ENCODE results near the gene CCDC106.

CCDC106 gene

DNA sequence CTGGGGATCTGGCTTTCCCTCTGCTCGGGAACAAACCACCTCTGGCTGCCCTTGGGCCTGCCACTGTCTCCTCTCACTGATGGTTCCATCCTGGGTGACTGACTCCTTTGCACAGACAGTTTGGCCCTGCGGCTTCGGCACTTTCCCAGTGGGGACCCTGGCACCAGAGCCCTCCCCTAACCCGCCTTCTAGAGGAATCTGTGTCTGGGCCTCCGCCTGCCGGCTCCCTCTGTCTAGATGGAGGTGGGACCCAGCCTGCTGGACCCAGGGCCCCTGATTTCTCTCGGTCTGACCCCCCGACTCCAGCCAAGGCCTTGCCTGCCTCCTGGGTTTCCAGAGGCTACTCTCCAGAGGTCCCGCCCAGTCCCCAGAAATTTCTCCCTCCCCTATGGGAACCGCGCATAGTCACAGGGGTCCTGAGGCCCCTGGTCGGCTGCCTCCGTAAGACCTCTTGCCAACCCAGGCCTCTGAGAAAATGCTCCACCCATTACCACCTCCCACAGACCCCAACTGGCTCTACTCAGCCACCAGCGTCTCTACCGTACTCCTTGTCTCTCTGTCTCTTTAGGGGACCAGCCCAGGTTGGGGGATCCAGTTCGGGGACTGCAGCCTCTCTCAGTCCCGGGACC, 2.7 kb downstream of the CCDC106 start:
- no peak for DNase-seq (ENCODE audit: low read depth in 2 of 2)

- DNase-seq (ENCODE audit: low read depth in 2 of 2), result no peak
Measured at GRCh38 chr19:55651236-55651635, 3.2 kb downstream of the CCDC106 start.

- no peak for DNase-seq (ENCODE audit: low read depth in 2 of 2)
Measured at GRCh38 chr19:55652311-55653128, 4.5 kb downstream of the CCDC106 start.

DNA sequence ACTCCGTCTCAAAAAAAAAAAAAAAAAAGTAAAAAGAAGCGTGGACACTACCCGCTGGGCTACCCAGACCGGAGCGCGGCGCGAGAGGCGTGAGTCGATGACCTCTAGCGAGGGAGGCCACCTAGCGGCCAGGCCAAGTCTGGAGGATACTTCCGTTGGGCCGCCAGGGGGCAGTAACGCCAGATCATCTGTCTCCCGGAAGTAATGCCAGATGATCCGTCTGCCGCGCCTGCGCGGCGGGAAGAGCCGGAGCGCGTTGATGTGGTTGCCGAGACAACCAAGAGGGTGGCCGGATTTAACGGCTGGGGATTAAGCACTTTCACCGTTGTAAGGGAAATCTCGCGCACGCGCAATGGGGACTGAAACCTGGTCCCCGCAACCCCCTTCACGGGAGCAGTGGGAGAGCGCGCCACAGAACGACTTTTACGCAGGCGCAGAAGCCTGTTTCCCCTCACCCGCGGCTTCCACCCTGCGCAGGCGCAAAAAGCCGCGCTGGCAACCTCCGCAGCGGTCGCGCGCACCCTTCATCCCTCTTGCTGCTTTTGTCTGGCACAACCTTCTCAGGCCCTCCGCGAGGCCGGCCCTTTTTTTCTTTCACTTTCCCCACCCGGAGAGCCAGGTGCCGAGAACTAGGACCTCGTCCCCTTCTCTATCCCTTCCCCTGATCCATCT, 5.8 kb downstream of the CCDC106 start:
- peak; percentile 93 to 98 for DNase-seq (ENCODE audit: low read depth in 2 of 2)

DNA sequence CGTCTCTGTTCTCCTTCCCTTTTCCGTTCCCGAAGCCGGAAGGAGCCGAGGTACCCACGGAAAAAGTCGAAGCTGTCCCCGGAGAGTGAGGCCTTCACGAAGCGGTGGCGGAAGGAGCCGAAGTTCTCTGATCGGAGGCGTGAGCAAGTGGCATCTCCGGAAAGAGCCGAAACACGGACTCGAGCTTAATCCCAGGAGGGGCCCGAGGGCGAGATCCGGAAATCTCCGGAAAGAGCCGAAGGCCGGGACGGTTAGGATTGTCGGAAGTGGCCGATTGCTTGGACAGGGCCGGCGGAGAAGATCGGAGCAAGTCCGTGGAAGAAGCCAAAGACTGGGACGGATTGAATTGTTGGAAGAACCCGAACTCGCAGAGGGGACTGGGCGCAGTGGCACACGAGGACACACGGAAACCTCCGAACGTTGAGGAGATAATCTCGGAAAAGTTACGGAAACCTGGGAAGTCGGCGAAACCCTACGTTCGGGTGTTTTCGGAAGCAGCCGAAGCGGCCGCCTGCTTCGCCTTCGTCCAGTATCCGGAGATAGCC, 6.4 kb downstream of the CCDC106 start:
- peak; percentile 95 to 96 for DNase-seq (ENCODE audit: low read depth in 2 of 2)

GRCh38 chr19:55654868-55655647, 7.0 kb downstream of the CCDC106 start, which contains the start of gene U2AF2:
U2AF2 (plus strand) TSS chr19:55655035; CDS start chr19:55655105, 70 bp downstream.
- DNase-seq (ENCODE audit: low read depth in 2 of 2), result peak; percentile 94 to 98

GRCh38 chr19:55655648-55656040, 7.6 kb downstream of the CCDC106 start:
- no peak for DNase-seq (ENCODE audit: low read depth in 2 of 2)

DNA sequence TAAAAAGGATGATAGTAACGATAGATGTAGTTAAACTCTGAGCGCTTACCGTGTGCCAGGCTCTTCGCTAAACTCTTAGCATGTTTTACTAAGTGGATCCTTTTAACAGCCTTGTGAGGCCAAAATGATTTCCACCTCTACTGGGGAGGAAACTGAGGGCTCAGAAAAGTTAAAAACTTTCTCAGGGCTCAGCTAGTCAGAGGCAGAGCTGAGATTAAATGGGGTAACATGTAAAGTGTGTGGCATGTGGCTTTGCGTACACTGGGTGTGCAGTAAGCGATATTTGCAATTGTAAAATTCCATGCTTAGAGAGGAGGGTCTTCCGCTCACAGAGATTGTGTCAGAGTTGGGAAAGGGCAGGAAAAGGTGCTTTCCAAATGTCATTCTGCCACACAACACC, 8.5 kb downstream of the CCDC106 start:
- DNase-seq (ENCODE audit: low read depth in 2 of 2), result no peak

DNA sequence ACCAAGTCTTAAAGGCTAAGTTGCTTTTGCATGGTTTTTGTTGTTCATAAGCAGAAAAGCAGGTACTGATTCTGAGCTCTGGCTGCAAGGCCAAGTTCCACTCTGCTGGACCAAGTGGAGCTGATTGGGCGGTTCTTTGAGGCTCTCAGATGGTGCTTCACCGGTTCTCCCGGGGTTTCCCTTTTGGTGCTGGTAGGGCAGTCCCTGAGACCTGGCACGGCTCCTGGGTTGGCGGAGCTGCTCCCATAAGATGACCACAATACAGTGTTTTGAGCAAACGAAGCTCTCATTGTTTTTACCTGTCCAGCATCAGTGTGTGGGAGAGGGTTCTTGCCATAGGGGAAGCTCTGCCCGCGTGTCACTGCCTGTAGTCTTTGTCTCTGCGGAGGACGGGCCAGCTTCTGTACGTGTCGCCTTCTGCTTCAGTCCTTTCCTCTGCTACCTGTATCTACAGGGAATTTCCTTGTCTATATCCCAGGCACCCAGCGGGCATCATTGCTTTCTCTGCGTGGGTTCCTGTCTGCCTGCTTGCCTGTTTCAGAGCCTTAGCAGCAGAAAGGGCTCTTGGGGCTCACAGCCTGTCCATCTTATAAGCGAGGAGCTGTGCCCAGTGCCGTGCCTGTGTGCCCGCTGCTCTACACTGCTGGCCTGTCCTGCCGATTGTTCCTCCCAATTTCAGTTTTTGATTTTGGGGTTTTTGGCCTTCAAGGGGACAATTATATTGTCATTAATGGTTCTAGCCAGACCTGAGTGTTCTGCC, 9.2 kb downstream of the CCDC106 start:
- no peak for DNase-seq (ENCODE audit: low read depth in 2 of 2)

- DNase-seq (ENCODE audit: low read depth in 2 of 2), result no peak
Measured at GRCh38 chr19:55658846-55659459, 10.9 kb downstream of the CCDC106 start.

DNA sequence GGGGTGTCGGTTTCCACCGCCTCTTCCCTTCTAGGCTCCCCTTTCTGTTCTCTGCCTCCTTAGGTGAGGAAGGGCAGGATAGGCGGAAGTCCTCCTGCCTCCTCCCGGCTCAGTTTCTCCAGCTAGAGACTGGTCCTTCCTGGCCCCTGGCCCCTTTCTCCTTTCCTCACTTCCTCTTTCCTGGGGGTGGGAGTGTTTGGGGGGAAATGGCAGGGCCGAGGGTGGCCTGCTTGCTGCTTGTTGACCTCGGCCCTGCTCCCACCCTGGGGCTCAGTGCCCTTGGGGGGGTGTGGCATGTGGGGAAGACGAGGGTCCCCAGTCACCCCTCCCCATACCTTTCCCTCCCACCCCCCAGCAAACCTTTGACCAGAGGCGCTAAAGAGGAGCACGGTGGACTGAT, 11.8 kb downstream of the CCDC106 start:
- no peak for DNase-seq (ENCODE audit: low read depth in 2 of 2)

- DNase-seq (ENCODE audit: low read depth in 2 of 2), result no peak
Measured at GRCh38 chr19:55660404-55660803, 12.4 kb downstream of the CCDC106 start.

DNA sequence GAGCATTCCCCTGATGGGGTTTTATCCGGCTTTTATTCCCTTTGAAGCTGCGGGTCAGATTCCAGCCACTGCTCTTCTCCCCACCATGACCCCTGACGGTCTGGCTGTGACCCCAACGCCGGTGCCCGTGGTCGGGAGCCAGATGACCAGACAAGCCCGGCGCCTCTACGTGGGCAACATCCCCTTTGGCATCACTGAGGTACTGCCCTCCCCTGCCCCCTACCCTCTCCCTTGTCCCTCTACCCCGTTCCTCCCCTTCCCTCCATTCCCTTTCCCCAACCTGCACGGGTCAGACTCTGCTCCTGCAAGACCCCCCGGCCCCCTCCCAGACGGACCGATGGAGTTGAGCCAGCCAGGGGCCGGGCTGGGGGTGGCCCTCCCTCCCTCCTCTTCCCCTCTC, 13.0 kb downstream of the CCDC106 start:
- DNase-seq (ENCODE audit: low read depth in 2 of 2), result no peak

GRCh38 chr19:55661826-55662225, 13.8 kb downstream of the CCDC106 start:
- DNase-seq (ENCODE audit: low read depth in 2 of 2), result no peak

- no peak for DNase-seq (ENCODE audit: low read depth in 2 of 2)
Measured at GRCh38 chr19:55663846-55664536, 16.0 kb downstream of the CCDC106 start.

DNA sequence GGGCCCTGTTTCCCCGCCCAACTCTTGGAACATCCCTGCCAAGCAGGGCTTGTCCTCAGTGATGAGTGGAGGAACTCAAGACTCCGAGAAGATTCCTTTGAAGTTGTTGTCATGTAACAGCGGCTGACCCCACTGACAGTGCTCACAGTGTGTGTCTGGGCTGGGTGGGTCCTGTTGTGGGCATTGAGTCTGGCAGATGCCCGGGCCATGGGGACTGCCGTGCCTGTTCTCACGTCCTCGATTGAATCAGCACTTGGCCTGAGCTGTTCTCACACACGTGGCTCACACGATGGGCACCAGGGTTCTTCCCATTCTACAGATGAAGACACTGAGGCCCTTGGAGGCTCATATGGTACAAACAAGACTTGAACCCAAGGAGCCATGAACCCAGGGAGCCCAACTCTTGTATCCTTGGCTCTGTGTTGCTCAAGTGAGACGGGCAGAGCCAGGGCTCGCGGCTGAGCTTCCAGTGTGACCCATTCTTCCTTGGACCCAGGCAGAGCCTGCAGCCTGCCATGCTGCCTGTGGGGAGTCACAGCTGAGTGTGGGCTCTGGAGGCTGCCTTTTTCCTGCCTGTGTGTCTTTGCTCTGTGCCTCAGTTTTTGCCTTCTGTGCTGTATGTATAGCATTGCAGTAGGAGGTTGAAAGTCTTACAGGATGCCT, 18.5 kb downstream of the CCDC106 start:
- no peak for DNase-seq (ENCODE audit: low read depth in 2 of 2)

GRCh38 chr19:55667006-55667381, 19.0 kb downstream of the CCDC106 start:
- DNase-seq (ENCODE audit: low read depth in 2 of 2), result no peak

DNA sequence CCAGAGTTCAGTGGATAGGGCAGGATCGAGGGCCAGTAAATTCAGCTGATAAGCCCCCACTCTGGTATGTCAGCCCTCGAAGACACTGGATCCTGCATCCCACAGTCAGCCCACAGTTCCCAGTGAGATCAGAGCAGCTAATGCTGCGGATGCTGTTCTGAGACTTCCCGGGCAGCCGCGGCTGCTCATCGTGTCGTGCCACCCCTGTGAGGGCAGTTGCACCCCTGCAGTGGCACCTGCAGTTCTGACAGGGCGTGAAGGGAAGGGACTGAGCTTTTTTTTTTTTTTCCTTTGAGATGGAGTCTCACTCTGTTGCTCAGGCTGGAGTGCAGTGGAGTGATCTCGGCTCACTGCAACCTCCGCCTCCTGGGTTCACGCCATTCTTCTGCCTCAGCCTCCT, 19.5 kb downstream of the CCDC106 start:
- no peak for DNase-seq (ENCODE audit: low read depth in 2 of 2)

- no peak for DNase-seq (ENCODE audit: low read depth in 2 of 2)
Measured at GRCh38 chr19:55667958-55668357, 19.9 kb downstream of the CCDC106 start.

All from stimulated activated CD4-positive, alpha-beta T cell treated with anti-CD3 and anti-CD28 coated beads, Interleukin-1b, Interleukin-23, amount 100 ng/mL, for 1 hour (primary cell).